GM21717 (cell line): Measurements from ENCODE around the gene MAPKAPK3.
"Not testable (repeated sequence)": the region's sequence is repeated elsewhere in the genome, so short reads cannot be mapped to it uniquely, and the experiment has no call there.

Experiments used
- ATAC-seq: cut with Tn5 transposase; IDR thresholded peaks from one replicate; pipeline ENCODE4 v1.9.1; 2021; ENCODE audit warnings: mild to moderate bottlenecking, moderate library complexity; ENCODE audit not compliant: unreplicated experiment

The MAPKAPK3 gene

GRCh38 chr3:50676031-50676705 lies 59.2 kb downstream of the MAPKAPK3 start:
- ATAC-seq: no peak

- no peak for ATAC-seq
Measured at GRCh38 chr3:50687127-50687751, 70.3 kb downstream of the MAPKAPK3 start.

DNA sequence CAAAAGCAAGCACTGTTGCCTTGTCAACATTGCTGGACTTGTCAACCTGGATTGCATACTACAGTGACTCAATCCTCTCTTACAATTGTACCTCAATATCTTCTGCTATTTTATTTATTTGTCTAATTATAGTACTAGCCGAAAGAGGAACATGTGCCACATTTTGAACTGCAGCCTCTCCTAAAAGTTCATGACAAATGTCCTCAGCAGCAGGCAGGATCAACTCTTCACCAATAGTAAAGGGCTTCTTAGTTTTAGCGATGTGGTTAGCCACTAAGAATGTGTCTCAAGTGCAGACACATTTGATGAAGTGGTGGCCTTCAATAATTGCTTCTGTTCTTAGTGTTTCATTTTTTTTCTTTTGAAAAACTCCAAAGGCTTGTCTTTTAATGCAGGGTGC lies 71.0 kb downstream of the MAPKAPK3 start:
- ATAC-seq: no peak

DNA sequence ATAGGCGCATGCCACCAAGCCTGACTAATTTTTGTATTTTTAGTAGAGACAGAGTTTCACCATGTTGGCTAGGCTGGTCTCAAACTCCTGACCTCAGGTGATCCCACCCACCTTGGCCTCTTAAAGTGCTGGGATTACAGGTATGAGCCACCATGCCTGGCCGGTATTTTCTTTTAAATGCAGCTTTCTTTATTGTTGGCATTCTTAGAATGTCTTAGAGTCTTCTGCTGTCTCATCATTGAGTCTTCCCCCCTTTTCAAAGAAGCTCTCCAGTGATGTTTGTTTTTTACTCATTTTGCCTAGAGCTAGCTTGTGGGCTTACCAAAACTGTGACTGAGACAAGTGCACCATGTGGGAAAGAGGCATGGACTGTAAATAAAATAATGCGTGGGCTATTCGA lies 71.7 kb downstream of the MAPKAPK3 start:
- not testable (repeated sequence) for ATAC-seq

DNA sequence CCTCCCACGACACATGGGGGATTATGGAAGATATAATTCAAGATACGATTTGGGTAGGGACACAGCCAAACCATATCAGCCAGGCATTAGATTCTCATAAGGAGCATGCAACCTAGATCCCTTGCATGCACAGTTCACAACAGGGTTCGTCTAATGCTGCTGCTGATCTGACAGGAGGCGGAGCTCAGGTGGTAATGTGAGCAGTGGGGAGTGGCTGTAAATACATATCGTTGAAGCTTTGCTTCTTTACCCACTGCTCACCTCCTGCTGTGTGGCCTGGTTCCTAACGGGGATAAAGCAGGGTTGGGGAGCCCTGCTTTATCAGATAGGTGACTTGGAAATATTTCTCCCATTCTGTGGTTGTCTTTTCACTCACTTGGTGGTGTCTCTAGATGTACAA lies 72.6 kb downstream of the MAPKAPK3 start:
- no peak for ATAC-seq

DNA sequence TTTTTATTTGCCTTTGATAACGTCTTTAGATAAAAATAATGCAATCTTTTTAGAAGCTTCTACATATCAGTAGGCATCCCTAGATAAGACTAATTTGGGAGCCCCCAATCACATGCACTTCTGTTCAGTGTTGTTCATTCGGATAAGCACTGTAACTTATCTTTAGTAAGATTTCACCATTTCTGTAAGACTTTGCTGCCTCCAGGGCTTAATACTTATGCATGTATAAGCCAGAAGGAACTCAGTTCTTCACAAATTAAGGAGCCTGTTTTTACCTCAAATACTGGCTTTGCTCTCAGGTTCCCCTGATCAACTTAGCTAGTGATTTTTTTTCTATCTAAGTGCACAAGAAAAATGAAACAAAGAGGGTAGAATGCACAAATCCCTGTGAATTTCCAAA lies 78.1 kb downstream of the MAPKAPK3 start:
- ATAC-seq: no peak

DNA sequence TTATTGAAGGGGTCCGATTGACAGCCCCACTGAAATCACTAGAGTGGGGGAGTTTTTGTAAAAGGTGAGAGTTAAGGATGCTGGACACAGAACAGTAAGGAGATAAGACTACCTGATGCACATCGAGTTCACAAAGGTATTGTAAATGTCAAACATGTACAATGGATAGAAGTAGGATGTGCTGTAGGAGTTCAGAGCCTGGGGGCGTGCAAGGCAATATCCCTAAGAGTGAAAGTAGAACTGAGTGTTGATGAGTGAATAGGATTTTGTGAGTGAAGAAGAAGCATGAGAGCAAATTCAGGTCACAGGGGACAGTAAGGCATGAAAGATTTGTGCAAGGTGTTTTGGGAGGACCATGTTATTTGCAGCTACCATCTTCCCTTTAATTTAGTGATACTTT lies 79.3 kb downstream of the MAPKAPK3 start:
- no peak for ATAC-seq

- no peak for ATAC-seq
Measured at GRCh38 chr3:50698269-50698668, 81.3 kb downstream of the MAPKAPK3 start.
